Smooth muscle cell (in vitro differentiated cells): ENCODE results near the gene UBB. TPM values are rescaled to one million over a fixed set of nuclear protein-coding genes. Genes with fewer than 3 reads are reported as not detected.

Experiments
- DNase-seq: peaks from one replicate; lab custom pipeline; 2025; ENCODE audit not compliant: unreplicated experiment; lab: John Stamatoyannopoulos, UW
- H2AFZ ChIP-seq: fragments of 200-600 bp; sonication (generic); 2 replicates; pipeline ENCODE4 v1.6.0; 2016; ENCODE audit warnings: antibody characterized with exemption, low read depth, mild to moderate bottlenecking
- H3F3A ChIP-seq: fragments of 200-600 bp; sonication (generic); 2 replicates; pipeline ENCODE4 v1.6.0; 2017; ENCODE audit warnings: antibody characterized with exemption, low read depth
- H3K27ac ChIP-seq: fragments of 200-600 bp; sonication (generic); 2 replicates; pipeline ENCODE4 v1.5.1; 2016; ENCODE audit warnings: low read depth, mild to moderate bottlenecking
- H3K27me3 ChIP-seq: fragments of 200-600 bp; sonication (generic); 2 replicates; pipeline ENCODE4 v1.6.1; 2016; ENCODE audit warnings: low read depth, mild to moderate bottlenecking
- H3K36me3 ChIP-seq: fragments of 200-600 bp; sonication (generic); 2 replicates; pipeline ENCODE4 v1.5.1; 2016; ENCODE audit warnings: low read depth
- H3K4me1 ChIP-seq: fragments of 200-600 bp; sonication (generic); 2 replicates; pipeline ENCODE4 v1.5.1; 2016; ENCODE audit warnings: low read depth
- H3K4me2 ChIP-seq: fragments of 200-600 bp; sonication (generic); 2 replicates; pipeline ENCODE4 v1.6.0; 2016; ENCODE audit warnings: mild to moderate bottlenecking
- H3K4me3 ChIP-seq: fragments of 200-600 bp; sonication (generic); 2 replicates; pipeline ENCODE4 v1.5.1; 2016; ENCODE audit warnings: mild to moderate bottlenecking
- H3K79me2 ChIP-seq: fragments of 200-600 bp; sonication (generic); 2 replicates; pipeline ENCODE4 v1.6.0; 2016; ENCODE audit warnings: low read depth, mild to moderate bottlenecking
- H3K9ac ChIP-seq: fragments of 200-600 bp; sonication (generic); 2 replicates; pipeline ENCODE4 v1.6.0; 2016; ENCODE audit warnings: low read depth
- H3K9me3 ChIP-seq: fragments of 200-600 bp; sonication (generic); replicated peaks from 2 replicates; pipeline ENCODE4 v1.5.1; 2016; ENCODE audit warnings: low read depth
- H4K20me1 ChIP-seq: fragments of 200-600 bp; sonication (generic); 2 replicates; pipeline ENCODE4 v1.6.0; 2016; ENCODE audit warnings: low read depth
- WGBS: methylation state at CpG from one replicate; pipeline ENCODE4 v1.1.7; 2016; ENCODE audit warnings: low lambda C conversion rate; 5-methylcytosine and 5-hydroxymethylcytosine counted together
- polyA plus RNA-seq: library from polyadenylated mRNA; unstranded; fragments of >200 nt; fragmentation: Nextera tagmentation; extraction: Ambion mirVana; gene quantifications from 2 replicates; pipeline ENCODE4 v1.2.1, GENCODE V29; 2016
- total RNA-seq: library from RNA; depleted of rRNA; stranded (reverse); fragments of >200 nt; gene quantifications from 2 replicates; pipeline ENCODE4 v1.2.3, GENCODE V29; 2014
- TF ChIP-seq, protein P1 (sequence below): fragments of 200-600 bp; sonication (generic); IDR thresholded peaks from 2 replicates; pipeline ENCODE4 v1.5.1; 2017; ENCODE audit warnings: borderline replicate concordance, mild to moderate bottlenecking, antibody characterized with exemption; ENCODE audit not compliant: insufficient read depth, poor library complexity, severe bottlenecking

Gene UBB
- total and polyA plus RNA-seq, 2 experiments from 2014 or later: 1,184 to 2,323 TPM

DNA sequence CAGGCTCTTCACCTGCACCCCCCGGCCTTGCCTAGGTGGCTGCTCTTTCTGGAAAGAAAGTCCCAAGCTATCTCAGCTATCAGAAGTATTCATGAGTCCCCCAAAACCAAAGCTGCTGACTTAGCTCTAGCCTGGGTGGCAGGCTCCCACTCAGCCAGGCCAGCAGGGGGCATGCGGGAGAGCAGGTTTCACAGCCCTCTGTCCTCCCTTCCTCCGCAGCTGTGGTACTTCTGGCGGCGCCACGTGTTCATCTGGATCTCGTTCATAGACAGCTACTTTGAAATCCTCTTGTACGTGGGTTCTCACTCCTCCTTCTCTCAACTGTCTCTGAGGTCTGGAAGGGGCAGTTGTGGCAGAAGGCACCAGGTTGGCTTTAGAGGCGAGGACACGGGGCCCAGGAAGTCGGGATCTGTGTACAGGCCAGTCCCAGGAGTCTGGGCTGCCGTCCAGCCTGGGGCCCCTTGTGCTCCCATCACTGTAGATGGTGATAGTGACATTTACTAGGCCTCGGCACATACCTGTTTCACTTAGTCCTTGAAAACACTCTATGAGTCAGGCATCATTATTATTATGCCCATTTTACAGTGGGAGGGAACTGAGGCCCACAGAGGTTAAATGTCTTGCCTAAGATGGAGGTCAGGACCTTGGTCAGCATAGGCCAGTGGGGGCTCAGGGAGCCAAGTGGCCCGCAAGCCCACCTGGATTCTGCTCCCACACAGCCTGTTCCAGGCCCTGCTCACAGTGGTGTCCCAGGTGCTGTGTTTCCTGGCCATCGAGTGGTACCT is 47.4 kb downstream of the UBB start:
- Histone ChIP-seq H3K27ac (no peak overlapping the region), H3K4me1 (no peaks in the 10 kb centered on the region), H3K4me3 (no peak overlapping the region), H3F3A (no peaks in the 10 kb centered on the region), H3K4me2 (no peak overlapping the region), H2AFZ (no peak overlapping the region), H3K79me2 (no peaks in the 10 kb centered on the region), H3K9ac (no peak overlapping the region), H3K9me3 (no peaks in the 10 kb centered on the region), H4K20me1 (no peaks in the 10 kb centered on the region), H3K27me3 (no peaks in the 10 kb centered on the region), H3K36me3 (no peaks in the 10 kb centered on the region)
- 68% methylated on average over 15 of the region's 15 CpGs for WGBS
- TF ChIP-seq, protein P1, sequence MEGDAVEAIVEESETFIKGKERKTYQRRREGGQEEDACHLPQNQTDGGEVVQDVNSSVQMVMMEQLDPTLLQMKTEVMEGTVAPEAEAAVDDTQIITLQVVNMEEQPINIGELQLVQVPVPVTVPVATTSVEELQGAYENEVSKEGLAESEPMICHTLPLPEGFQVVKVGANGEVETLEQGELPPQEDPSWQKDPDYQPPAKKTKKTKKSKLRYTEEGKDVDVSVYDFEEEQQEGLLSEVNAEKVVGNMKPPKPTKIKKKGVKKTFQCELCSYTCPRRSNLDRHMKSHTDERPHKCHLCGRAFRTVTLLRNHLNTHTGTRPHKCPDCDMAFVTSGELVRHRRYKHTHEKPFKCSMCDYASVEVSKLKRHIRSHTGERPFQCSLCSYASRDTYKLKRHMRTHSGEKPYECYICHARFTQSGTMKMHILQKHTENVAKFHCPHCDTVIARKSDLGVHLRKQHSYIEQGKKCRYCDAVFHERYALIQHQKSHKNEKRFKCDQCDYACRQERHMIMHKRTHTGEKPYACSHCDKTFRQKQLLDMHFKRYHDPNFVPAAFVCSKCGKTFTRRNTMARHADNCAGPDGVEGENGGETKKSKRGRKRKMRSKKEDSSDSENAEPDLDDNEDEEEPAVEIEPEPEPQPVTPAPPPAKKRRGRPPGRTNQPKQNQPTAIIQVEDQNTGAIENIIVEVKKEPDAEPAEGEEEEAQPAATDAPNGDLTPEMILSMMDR: peak; percentile 55
- DNase-seq: no peak

DNA sequence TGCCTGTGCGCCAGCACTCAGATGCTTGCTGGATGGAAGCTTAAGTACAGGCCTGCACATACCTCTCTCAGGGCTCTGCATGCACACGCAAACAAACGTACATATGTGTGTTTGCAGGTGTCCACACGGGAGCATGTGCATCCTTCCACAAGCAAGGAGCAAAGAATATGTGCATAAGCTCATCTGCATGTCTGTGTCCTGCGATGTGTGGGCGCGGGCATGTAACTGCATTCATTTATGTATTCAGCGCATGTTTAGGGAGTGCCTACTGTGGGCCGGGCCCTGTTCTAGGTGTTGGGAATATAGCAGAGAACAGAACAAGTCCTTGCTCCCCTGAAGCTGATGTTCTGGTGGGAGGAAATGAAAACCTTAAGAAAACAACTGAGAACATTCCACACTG is 48.2 kb downstream of the UBB start:
- Histone ChIP-seq H3K27ac (no peak overlapping the region), H4K20me1 (no peaks in the 10 kb centered on the region), H3K27me3 (no peaks in the 10 kb centered on the region), H3K36me3 (no peaks in the 10 kb centered on the region), H3K4me2 (no peak overlapping the region), H3K9me3 (no peaks in the 10 kb centered on the region), H3F3A (no peaks in the 10 kb centered on the region), H2AFZ (no peak overlapping the region), H3K9ac (no peak overlapping the region), H3K4me3 (no peak overlapping the region), H3K79me2 (no peaks in the 10 kb centered on the region), H3K4me1 (no peaks in the 10 kb centered on the region)
- 97% methylated on average over 9 of the region's 9 CpGs for WGBS
- no peak for DNase-seq
- TF ChIP-seq, protein P1: no peak

DNA sequence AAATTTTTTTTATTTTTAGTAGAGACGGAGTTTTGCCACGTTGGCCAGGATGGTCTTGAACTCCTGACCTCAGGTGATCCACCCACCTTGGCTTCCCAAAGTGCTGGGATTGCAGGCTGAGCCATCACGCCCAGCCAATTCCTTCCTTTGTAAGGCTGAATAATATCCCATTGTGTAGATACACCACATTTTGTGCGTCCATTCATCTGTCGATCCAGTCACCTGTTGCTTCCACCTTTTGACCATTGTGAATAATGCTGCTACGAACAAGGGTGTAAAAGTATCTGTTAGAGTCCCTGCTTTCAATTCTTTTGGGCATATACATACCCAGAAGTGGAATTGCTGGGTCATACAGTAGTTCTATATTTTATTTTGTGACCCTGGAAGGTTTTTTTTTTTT is 49.8 kb downstream of the UBB start:
- Histone ChIP-seq H3K4me1 (no peaks in the 10 kb centered on the region), H3K9ac (no peak overlapping the region), H3K4me2 (no peak overlapping the region), H3K4me3 (no peak overlapping the region), H4K20me1 (no peaks in the 10 kb centered on the region), H3F3A (no peaks in the 10 kb centered on the region), H3K79me2 (no peaks in the 10 kb centered on the region), H3K36me3 (no peaks in the 10 kb centered on the region), H3K9me3 (no peaks in the 10 kb centered on the region), H3K27ac (no peak overlapping the region), H3K27me3 (no peaks in the 10 kb centered on the region), H2AFZ (no peak overlapping the region)
- 81% methylated on average over 6 of the region's 6 CpGs for WGBS
- TF ChIP-seq, protein P1: no peak
- DNase-seq: no peak

DNA sequence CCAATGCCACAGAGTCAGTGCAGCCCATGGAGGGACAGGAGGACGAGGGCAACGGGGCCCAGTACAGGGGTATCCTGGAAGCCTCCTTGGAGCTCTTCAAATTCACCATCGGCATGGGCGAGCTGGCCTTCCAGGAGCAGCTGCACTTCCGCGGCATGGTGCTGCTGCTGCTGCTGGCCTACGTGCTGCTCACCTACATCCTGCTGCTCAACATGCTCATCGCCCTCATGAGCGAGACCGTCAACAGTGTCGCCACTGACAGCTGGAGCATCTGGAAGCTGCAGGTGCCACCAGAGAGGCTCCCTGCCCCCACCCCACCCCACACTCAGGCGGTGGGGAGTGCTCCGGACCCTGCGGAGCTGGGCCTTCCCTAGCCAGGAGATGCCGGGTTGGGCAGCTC is 51.1 kb downstream of the UBB start:
- H3K27me3 ChIP-seq: no peaks in the 10 kb centered on the region
- no peaks in the 10 kb centered on the region for H3F3A ChIP-seq
- H3K9ac ChIP-seq: no peak overlapping the region
- H2AFZ ChIP-seq: no peak overlapping the region
- no peaks in the 10 kb centered on the region for H3K36me3 ChIP-seq
- no peaks in the 10 kb centered on the region for H4K20me1 ChIP-seq
- 95% methylated on average over 15 of the region's 15 CpGs for WGBS
- no peak overlapping the region for H3K27ac ChIP-seq
- no peaks in the 10 kb centered on the region for H3K4me1 ChIP-seq
- no peaks in the 10 kb centered on the region for H3K9me3 ChIP-seq
- TF ChIP-seq, protein P1: no peak
- H3K79me2 ChIP-seq: no peaks in the 10 kb centered on the region
- no peak for DNase-seq
- H3K4me2 ChIP-seq: no peak overlapping the region
- no peak overlapping the region for H3K4me3 ChIP-seq
